Fibroblast of lung (primary cell): ENCODE measurements around the gene EFNA1. TPM values are rescaled to one million over a fixed set of nuclear protein-coding genes. Genes with fewer than 3 reads are reported as not detected.
"Not testable (repeated sequence)": the region's sequence is repeated elsewhere in the genome, so short reads cannot be mapped to it uniquely, and the experiment has no call there.

Source experiments
- DNase-seq, 2 donors: peaks; one replicate each; pipeline versions ENCODE4 v3.0.0 to v3.0.0-alpha.2; 2010; ENCODE audit warnings: low read depth in 2 of 2
- H2AFZ ChIP-seq: 2 replicates; pipeline ENCODE4 v1.5.1; 2012; ENCODE audit warnings: low read length, control low read depth, inconsistent platforms
- H3K27ac ChIP-seq: 2 replicates; pipeline ENCODE4 v1.5.1; 2011; ENCODE audit warnings: low read length, control low read depth; ENCODE audit not compliant: insufficient read depth
- H3K27me3 ChIP-seq: 2 replicates; pipeline ENCODE4 v1.5.1; 2011; ENCODE audit warnings: mild to moderate bottlenecking, low read length; ENCODE audit not compliant: control insufficient read depth, insufficient read depth
- H3K36me3 ChIP-seq: 2 replicates; pipeline ENCODE4 v1.5.1; 2011; ENCODE audit warnings: low read length; ENCODE audit not compliant: control insufficient read depth, insufficient read depth
- H3K4me1 ChIP-seq: 2 replicates; pipeline ENCODE4 v1.5.1; 2011; ENCODE audit warnings: low read length; ENCODE audit not compliant: control insufficient read depth, insufficient read depth; ENCODE audit errors: extremely low read depth
- H3K4me2 ChIP-seq: 2 replicates; pipeline ENCODE4 v1.5.1; 2011; ENCODE audit warnings: low read length, control low read depth; ENCODE audit not compliant: insufficient read depth; ENCODE audit errors: extremely low read depth
- H3K4me3 ChIP-seq, 4 experiments: fragments of 200-600 bp in 1 of 4; sonication (generic) in 1 of 4; replicated peaks in 1 of 4; 2 replicates each; pipeline ENCODE4 v1.5.1; 2011 to 2016; ENCODE audit warnings: low read length in 4 of 4, low read depth in 3 of 4, mild to moderate bottlenecking in 3 of 4, control low read depth in 2 of 4, inconsistent platforms in 1 of 4, mixed read lengths in 1 of 4; ENCODE audit not compliant: insufficient read depth in 1 of 4; ENCODE audit errors: control extremely low read depth in 1 of 4
- H3K79me2 ChIP-seq: 2 replicates; pipeline ENCODE4 v1.5.1; 2012; ENCODE audit warnings: mild to moderate bottlenecking, low read length, inconsistent platforms; ENCODE audit not compliant: control insufficient read depth, insufficient read depth
- H3K9ac ChIP-seq: 2 replicates; pipeline ENCODE4 v1.5.1; 2011; ENCODE audit warnings: mild to moderate bottlenecking, low read length, control low read depth; ENCODE audit not compliant: insufficient read depth
- H3K9me3 ChIP-seq: 2 replicates; pipeline ENCODE4 v1.5.1; 2012; ENCODE audit warnings: low read depth, low read length; ENCODE audit not compliant: control insufficient read depth, insufficient read depth
- H4K20me1 ChIP-seq: 2 replicates; pipeline ENCODE4 v1.5.1; 2011; ENCODE audit warnings: low read length; ENCODE audit not compliant: control insufficient read depth, insufficient read depth; ENCODE audit errors: extremely low read depth
- EZH2 ChIP-seq: IDR thresholded peaks from 2 replicates; pipeline ENCODE4 v1.5.1; 2012; ENCODE audit warnings: low read length, control low read depth, mild to moderate bottlenecking; ENCODE audit errors: missing control alignments
- polyA plus RNA-seq, 2 donors: library from polyadenylated mRNA; depleted of rRNA in 1 of 2; stranded (reverse) in 1 of 2; unstranded in 1 of 2; fragments of >200 nt; gene quantifications; 2 replicates each; pipeline ENCODE4 v1.2.1, GENCODE V29; 2011 to 2012; ENCODE audit warnings: missing spikeins in 1 of 2
- total RNA-seq: library from RNA; depleted of rRNA; stranded (reverse); fragments of >200 nt; gene quantifications from 2 replicates; pipeline ENCODE4 v1.2.1, GENCODE V29; 2014
- TF ChIP-seq, protein P1 (sequence below), 2 donors: IDR thresholded peaks in 1 of 2; conservative IDR thresholded peaks in 1 of 2; 1 replicate in 1 of 2; 2 replicates in 1 of 2; pipeline ENCODE4 v1.5.1; 2011 to 2012; ENCODE audit warnings: low read length in 2 of 2, control low read depth in 1 of 2, inconsistent platforms in 1 of 2, low read depth in 1 of 2, mild to moderate bottlenecking in 1 of 2

Gene EFNA1
- total and polyA plus RNA-seq, 2 donors (not counting 1 experiment from before 2014, with no cell fraction given) = 0.07 TPM; not detected in 1

- Histone ChIP-seq H3K27me3 (peaks cover 10% of the 10 kb centered on the region), H3K4me2 (no peak overlapping the region), H3K36me3 (no peaks in the 10 kb centered on the region), H2AFZ (no peak overlapping the region), H4K20me1 (no peaks in the 10 kb centered on the region), H3K4me3 (no peak overlapping the region), H3K9me3 (no peaks in the 10 kb centered on the region), H3K79me2 (no peaks in the 10 kb centered on the region), H3K9ac (no peak overlapping the region), H3K27ac (no peak overlapping the region), H3K4me1 (no peaks in the 10 kb centered on the region)
- TF ChIP-seq, protein P1, sequence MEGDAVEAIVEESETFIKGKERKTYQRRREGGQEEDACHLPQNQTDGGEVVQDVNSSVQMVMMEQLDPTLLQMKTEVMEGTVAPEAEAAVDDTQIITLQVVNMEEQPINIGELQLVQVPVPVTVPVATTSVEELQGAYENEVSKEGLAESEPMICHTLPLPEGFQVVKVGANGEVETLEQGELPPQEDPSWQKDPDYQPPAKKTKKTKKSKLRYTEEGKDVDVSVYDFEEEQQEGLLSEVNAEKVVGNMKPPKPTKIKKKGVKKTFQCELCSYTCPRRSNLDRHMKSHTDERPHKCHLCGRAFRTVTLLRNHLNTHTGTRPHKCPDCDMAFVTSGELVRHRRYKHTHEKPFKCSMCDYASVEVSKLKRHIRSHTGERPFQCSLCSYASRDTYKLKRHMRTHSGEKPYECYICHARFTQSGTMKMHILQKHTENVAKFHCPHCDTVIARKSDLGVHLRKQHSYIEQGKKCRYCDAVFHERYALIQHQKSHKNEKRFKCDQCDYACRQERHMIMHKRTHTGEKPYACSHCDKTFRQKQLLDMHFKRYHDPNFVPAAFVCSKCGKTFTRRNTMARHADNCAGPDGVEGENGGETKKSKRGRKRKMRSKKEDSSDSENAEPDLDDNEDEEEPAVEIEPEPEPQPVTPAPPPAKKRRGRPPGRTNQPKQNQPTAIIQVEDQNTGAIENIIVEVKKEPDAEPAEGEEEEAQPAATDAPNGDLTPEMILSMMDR (conservative IDR thresholded peaks at IDR 0.05 in 1 of 2, IDR thresholded peaks at IDR 0.05 in 1 of 2; ENCODE audit: low read depth in 1 of 2, low read length in 2 of 2) = no peak
- no peak for TF ChIP-seq EZH2
- DNase-seq = no peak
These were observed 11.4 kb upstream of the EFNA1 start for GRCh38 chr1:155116113-155116764.

- no peak for DNase-seq
- Histone ChIP-seq H3K79me2 (no peaks in the 10 kb centered on the region), H3K27me3 (peaks cover 10% of the 10 kb centered on the region), H3K27ac (no peak overlapping the region), H2AFZ (no peak overlapping the region), H3K9me3 (no peaks in the 10 kb centered on the region), H3K4me1 (no peaks in the 10 kb centered on the region), H3K36me3 (no peaks in the 10 kb centered on the region), H3K9ac (no peak overlapping the region), H3K4me3 (no peak overlapping the region), H3K4me2 (no peak overlapping the region), H4K20me1 (no peaks in the 10 kb centered on the region)
- TF ChIP-seq EZH2 = no peak
- TF ChIP-seq, protein P1 (conservative IDR thresholded peaks at IDR 0.05 in 1 of 2, IDR thresholded peaks at IDR 0.05 in 1 of 2; ENCODE audit: low read depth in 1 of 2, low read length in 2 of 2) = no peak
These were observed 10.1 kb upstream of the EFNA1 start for GRCh38 chr1:155117610-155118009.

DNA sequence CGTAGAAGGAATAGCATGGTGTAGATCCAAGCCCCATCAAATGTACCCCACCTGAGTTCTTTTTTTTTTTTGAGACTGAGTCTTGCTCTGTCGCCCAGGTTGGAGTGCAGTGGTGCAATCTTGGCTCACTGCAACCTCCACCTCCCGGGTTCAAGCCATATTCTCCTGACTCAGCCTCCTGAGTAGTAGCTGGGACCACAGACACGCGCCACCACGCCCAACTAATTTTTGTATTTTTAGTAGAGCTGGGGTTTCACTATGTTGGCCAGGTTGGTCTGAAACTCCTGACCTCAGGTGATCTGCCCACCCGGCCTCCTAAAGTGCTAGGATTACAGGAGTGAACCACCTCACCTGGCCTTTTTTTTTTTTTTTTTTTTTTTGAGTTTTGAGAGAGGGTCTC is 9.6 kb upstream of the EFNA1 start:
- H4K20me1 ChIP-seq, H3K27me3 ChIP-seq, H3K9ac ChIP-seq, H3K4me3 ChIP-seq, H3K27ac ChIP-seq, H3K4me2 ChIP-seq, H2AFZ ChIP-seq, H3K9me3 ChIP-seq, H3K4me1 ChIP-seq, H3K36me3 ChIP-seq, H3K79me2 ChIP-seq, DNase-seq: not testable (repeated sequence)
